Panc1 (cell line): ENCODE measurements around the gene CPLX3. TPM values are rescaled to one million over a fixed set of nuclear protein-coding genes. Genes with fewer than 3 reads are reported as not detected.
A peak's percentile ranks its signal among the peaks of the same experiment; 100 is the strongest.

Source experiments
- ATAC-seq: fragments of 200-7000 bp; cut with Tn5 transposase; 2 replicates; pipeline ENCODE4 v1.9.1; 2020; ENCODE audit warnings: mild to moderate bottlenecking, moderate library complexity
- BruUV-seq: library from RNA; stranded (reverse); fragments of 400-500 nt; replicated peaks from 2 replicates; lab custom pipeline; 2021; lab: Mats Ljungman, UMichigan
- CTCF ChIA-PET: fragments of 300-600 bp; sonication (Branson Sonifier 250); formaldehyde crosslinking; loops from one replicate; lab custom pipeline; 2022; ENCODE audit warnings: antibody characterized with exemption; lab: Charles Lee
- POLR2A ChIA-PET: fragments of 300-600 bp; sonication (Branson Sonifier 250); formaldehyde crosslinking; loops from one replicate; lab custom pipeline; 2022; ENCODE audit warnings: antibody characterized with exemption; lab: Charles Lee
- DNase-seq: peaks from one replicate; pipeline ENCODE4 v3.0.0-alpha.2; 2010; ENCODE audit warnings: low read depth, low spot score
- H3K27ac ChIP-seq: 2 replicates; pipeline ENCODE4 v1.5.1; 2011; ENCODE audit warnings: mild to moderate bottlenecking, low read length, inconsistent platforms
- H3K27me3 ChIP-seq: fragments of 200-500 bp; sonication (Bioruptor generic); 2 replicates; pipeline ENCODE4 v1.6.0; 2014; ENCODE audit warnings: low read length, inconsistent platforms; ENCODE audit not compliant: control insufficient read depth, insufficient read depth
- H3K36me3 ChIP-seq: fragments of 200-500 bp; sonication (Bioruptor generic); 2 replicates; pipeline ENCODE4 v1.5.1; 2014; ENCODE audit warnings: inconsistent platforms, mild to moderate bottlenecking, low read length, moderate library complexity; ENCODE audit not compliant: control insufficient read depth, insufficient read depth
- H3K4me1 ChIP-seq: 2 replicates; pipeline ENCODE4 v1.5.1; 2011; ENCODE audit warnings: inconsistent platforms, mild to moderate bottlenecking, low read length, moderate library complexity; ENCODE audit not compliant: control insufficient read depth, insufficient read depth
- H3K4me3 ChIP-seq, 2 experiments: 2 replicates each; pipeline ENCODE4 v1.5.1; 2011 to 2012; ENCODE audit warnings: low read depth in 2 of 2, low read length in 2 of 2, mild to moderate bottlenecking in 2 of 2, inconsistent platforms in 1 of 2, moderate library complexity in 1 of 2
- H3K9me3 ChIP-seq: fragments of 200-500 bp; sonication (Bioruptor generic); 2 replicates; pipeline ENCODE4 v1.5.1; 2014; ENCODE audit warnings: low read depth, mild to moderate bottlenecking, inconsistent platforms, low read length, moderate library complexity; ENCODE audit not compliant: control insufficient read depth, insufficient read depth
- CTCF ChIP-seq: fragments of 450-650 bp; IDR thresholded peaks from 2 replicates; pipeline ENCODE4 v1.5.1; 2017; ENCODE audit warnings: mild to moderate bottlenecking
- POLR2AphosphoS5 ChIP-seq: IDR thresholded peaks from 2 replicates; pipeline ENCODE4 v1.6.1; 2012; ENCODE audit warnings: mild to moderate bottlenecking, low read depth, low read length, moderate library complexity
- REST ChIP-seq, 2 experiments: IDR thresholded peaks; 2 replicates each; pipeline ENCODE4 v1.6.1; 2011 to 2012; ENCODE audit warnings: low read depth in 2 of 2, control low read depth in 1 of 2, low read length in 1 of 2, mild to moderate bottlenecking in 1 of 2, moderate library complexity in 1 of 2; ENCODE audit not compliant: insufficient read depth in 1 of 2
- SIN3A ChIP-seq: IDR thresholded peaks from 2 replicates; pipeline ENCODE4 v1.6.1; 2012; ENCODE audit warnings: low read depth, mild to moderate bottlenecking, low read length, moderate library complexity, borderline replicate concordance; ENCODE audit not compliant: insufficient read depth
- TCF7L2 ChIP-seq: IDR thresholded peaks from 2 replicates; pipeline ENCODE4 v1.6.1; 2011; ENCODE audit warnings: mild to moderate bottlenecking, low read depth, low read length, inconsistent platforms
- in situ Hi-C: cut with HindIII; loops from 2 replicates; pipeline ENCODE4 v1.10.0; 2016; ENCODE audit warnings: low sequenced_read_pairs, low pct_unique_long_range_greater_than_20kb
- intact Hi-C: fragments of 100-400 bp; cut with micrococcal nuclease; formaldehyde crosslinking; loops from one replicate; pipeline ENCODE4 v1.10.0; 2022; ENCODE audit not compliant: unreplicated experiment
- total RNA-seq: library from RNA; stranded (reverse); gene quantifications from one replicate; pipeline ENCODE4 v1.2.1, GENCODE V29; 2021; ENCODE audit not compliant: unreplicated experiment

CPLX3 gene
- total RNA-seq, 1 experiment from 2014 or later: not detected

GRCh38 chr15:74840851-74841775 lies 14.7 kb downstream of the CPLX3 start:
- intact Hi-C loops (no loop called here), in situ Hi-C loops (no loop called here)
- Histone ChIP-seq H3K36me3 (no peaks in the 10 kb centered on the region), H3K27me3 (no peaks in the 10 kb centered on the region), H3K27ac (no peak overlapping the region), H3K4me3 (peak overlapping the region in 1 of 2 experiments; percentile 87; a peak in 1 of 4 replicates), H3K9me3 (no peaks in the 10 kb centered on the region), H3K4me1 (peaks cover 19% of the 10 kb centered on the region)
- BruUV-seq: no TSS peak
- ChIA-PET CTCF (interaction anchor here (0.7 kb wide), 1 partner anchor 126 kb away, joined by 6 read pairs; no protein-coding TSS in a partner anchor), POLR2A (interaction anchor here (0.6 kb wide), 1 partner anchor 50 kb away, joined by 3 read pairs; no protein-coding TSS in a partner anchor)
- TF ChIP-seq CTCF (no peak), POLR2AphosphoS5 (no peak), REST (IDR thresholded peaks at IDR 0.05; ENCODE audit: insufficient read depth in 1 of 2, low read depth in 2 of 2, low read length in 1 of 2) (no peak), SIN3A (no peak), TCF7L2 (no peak)
- ATAC-seq: no peak
- DNase-seq: no peak

- intact Hi-C loops: no loop called here
- in situ Hi-C loops: no loop called here
- ChIA-PET CTCF (interaction anchor here (0.6 to 0.7 kb wide), 2 partner anchors 53 to 127 kb away, joined by 5 to 6 read pairs; no protein-coding TSS in a partner anchor), POLR2A (interaction anchor here (0.6 kb wide), 1 partner anchor 50 kb away, joined by 3 read pairs; no protein-coding TSS in a partner anchor)
- H3K36me3 ChIP-seq: no peaks in the 10 kb centered on the region
- no peaks in the 10 kb centered on the region for H3K27me3 ChIP-seq
- H3K9me3 ChIP-seq: no peaks in the 10 kb centered on the region
- TF ChIP-seq TCF7L2 (no peak), POLR2AphosphoS5 (no peak), CTCF (no peak)
- no peak for ATAC-seq
- no peak for DNase-seq
- H3K4me1 ChIP-seq: peaks cover 19% of the 10 kb centered on the region
- H3K27ac ChIP-seq: peak overlapping the region; percentile 91
- H3K4me3 ChIP-seq: peak overlapping the region; percentile 87 to 97
- no TSS peak for BruUV-seq
These were observed 15.5 kb downstream of the CPLX3 start for GRCh38 chr15:74841891-74842373.
